ENCODE measurements around the gene SOX8.

GRCh38 chr16:968620-969019 is 12.9 kb upstream of the SOX8 start:
- TF ChIP-seq CTCF (IDR thresholded peaks at IDR 0.05) (no peak), ZFX (IDR thresholded peaks at IDR 0.05; ENCODE audit: borderline replicate concordance) (no peak)

Data from 22Rv1 (cell line).